ENCODE measurements around the gene TSHZ2. TPM values are rescaled to one million over a fixed set of nuclear protein-coding genes. Genes with fewer than 3 reads are reported as not detected.

Gene TSHZ2
- polyA plus RNA-seq (ENCODE audit: insufficient read depth in 1 of 5, insufficient read length in 5 of 5, low replicate concordance in 1 of 5), result 10 to 100 TPM in 4 of 5 donors, 1 to 10 TPM in 1; 9.5 to 15.8 (median 15.1) TPM
- long read RNA-seq, donor 1, transcript TSHZ2-205 (1 exons, 670 nt), result major isoform, 8 of 25 reads
- long read RNA-seq, donor 1, partial matches to known transcripts, result 17 of 25 reads
- long read RNA-seq, donor 1, other reads (novel, unspliced or antisense), result 0 of 25 reads
- long read RNA-seq, donor 2, partial matches to known transcripts, result 5 of 9 reads
- long read RNA-seq, donor 2, other reads (novel, unspliced or antisense), result 0 of 9 reads
- long read RNA-seq, donor 3, partial matches to known transcripts, result 0 of 4 reads
- long read RNA-seq, donor 3, other reads (novel, unspliced or antisense), result 0 of 4 reads
- long read RNA-seq, donor 4, partial matches to known transcripts, result 0 of 4 reads
- long read RNA-seq, donor 4, other reads (novel, unspliced or antisense), result 0 of 4 reads
- long read RNA-seq, donor 5, transcript TSHZ2-205 (1 exons, 670 nt), result major isoform, 6 of 6 reads
- long read RNA-seq, donor 5, partial matches to known transcripts, result 0 of 6 reads
- long read RNA-seq, donor 5, other reads (novel, unspliced or antisense), result 0 of 6 reads
- long read RNA-seq, donor 6, transcript TSHZ2-205 (1 exons, 670 nt), result major isoform, 11 of 11 reads
- long read RNA-seq, donor 6, partial matches to known transcripts, result 0 of 11 reads
- long read RNA-seq, donor 6, other reads (novel, unspliced or antisense), result 0 of 11 reads
- long read RNA-seq, donor 7, partial matches to known transcripts, result 12 of 15 reads
- long read RNA-seq, donor 7, other reads (novel, unspliced or antisense), result 0 of 15 reads
- long read RNA-seq, donor 8, partial matches to known transcripts, result 0 of 2 reads
- long read RNA-seq, donor 8, other reads (novel, unspliced or antisense), result 0 of 2 reads

- DNase-seq, result peak; percentile 68 to 70
Measured at GRCh38 chr20:52972190-52972937, at the start of gene TSHZ2. Gene TSHZ2 (plus strand): TSS chr20:52972358. CDS start chr20:52973294, 936 bp downstream.

DNA sequence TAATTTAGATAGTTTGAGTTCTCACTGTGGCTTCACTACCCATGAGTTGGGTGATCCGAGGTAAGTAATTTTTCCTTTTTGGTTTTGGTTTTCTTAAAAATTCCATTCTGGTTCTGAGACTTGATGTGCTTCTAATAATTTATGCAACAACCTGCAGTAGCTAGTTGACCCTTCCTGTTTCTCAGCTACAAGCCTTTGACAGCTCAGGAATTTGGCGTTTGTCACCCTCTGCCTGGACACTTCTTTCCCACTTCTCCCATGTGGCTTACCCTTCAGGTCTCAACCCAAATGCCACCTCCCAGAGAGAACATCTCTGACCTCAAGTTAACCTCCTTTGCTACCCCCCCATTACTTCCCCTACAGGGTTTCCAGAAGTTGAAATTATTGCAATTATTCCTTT lies 49.7 kb upstream of the TSHZ2 start:
- no peak for DNase-seq

DNA sequence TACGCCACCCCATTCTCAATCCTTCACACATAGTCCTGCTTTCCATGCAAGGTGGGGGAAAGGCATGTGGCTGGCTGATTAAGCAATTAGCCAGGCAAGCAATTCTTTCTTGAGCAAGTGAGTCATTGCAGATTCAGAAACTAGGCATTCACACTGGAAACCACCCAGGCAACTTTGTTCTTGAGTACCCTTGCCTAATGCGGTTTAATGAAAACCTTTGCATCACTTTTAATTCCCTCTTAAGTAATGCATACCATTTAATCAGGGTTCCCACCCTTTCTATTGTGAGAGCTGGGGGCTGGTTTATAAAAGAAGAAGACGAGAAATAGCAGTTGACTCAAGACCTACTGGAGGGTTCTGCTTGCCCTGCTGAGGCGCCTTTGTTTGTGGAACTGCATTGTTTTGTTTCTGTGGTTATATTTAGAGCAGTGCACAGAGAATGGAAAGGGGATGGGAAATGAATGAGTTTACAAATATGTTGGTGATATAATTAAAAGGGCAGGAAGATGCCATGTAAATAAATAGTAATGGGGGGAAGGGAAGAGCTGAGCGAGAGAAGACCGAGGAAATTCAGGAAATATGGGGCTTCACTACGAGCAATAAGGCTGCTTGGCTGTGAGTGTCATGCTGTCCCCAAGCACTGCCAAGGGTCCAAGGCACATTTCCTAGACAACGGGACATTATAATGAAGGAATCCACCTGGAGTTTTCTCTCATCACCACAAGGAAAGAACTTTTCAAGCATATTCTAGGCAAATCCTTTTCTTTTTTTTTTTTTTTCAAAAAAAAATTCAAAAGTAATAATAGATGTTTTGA lies 48.8 kb upstream of the TSHZ2 start:
- no peak for DNase-seq

DNA sequence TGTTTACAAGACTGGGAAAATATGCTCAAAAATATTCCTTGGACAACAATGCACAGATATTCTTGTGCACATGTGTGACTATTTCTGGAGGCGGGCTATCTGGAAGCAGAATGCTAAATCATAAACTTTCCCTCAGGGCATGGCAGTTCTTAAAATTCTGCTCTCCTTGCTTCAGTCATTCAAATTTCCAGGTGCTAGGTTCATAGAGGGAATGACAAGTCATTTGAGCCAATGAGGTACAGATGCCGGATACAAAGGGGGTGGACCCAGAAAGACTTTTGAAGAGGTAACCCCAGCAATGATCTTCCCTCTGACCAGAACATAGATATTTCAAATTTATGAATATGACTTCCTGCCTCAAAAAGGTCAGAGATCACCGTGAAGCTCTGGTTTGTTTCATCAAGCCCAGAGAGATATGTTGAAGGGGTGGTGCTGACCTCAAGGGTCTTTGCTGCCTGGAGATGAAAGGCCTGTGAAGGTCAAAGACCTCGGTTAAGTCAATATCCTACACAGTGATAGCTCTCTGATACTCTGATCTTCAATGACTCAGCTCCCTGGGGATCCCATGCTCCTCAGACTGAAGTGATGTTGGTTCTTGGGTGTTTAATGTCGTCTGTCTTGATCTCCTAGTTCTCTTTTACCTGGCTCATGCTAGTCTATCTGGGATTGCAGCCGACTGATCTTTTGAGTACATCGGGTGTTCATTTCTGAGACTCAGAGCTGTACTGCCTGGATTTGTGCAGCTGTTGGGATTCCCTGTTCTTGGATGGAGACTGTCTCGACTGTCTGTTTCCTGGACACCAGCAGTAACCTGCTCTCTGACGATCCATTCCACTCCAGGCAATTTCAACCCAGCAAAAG lies 47.5 kb upstream of the TSHZ2 start:
- no peak for DNase-seq

DNA sequence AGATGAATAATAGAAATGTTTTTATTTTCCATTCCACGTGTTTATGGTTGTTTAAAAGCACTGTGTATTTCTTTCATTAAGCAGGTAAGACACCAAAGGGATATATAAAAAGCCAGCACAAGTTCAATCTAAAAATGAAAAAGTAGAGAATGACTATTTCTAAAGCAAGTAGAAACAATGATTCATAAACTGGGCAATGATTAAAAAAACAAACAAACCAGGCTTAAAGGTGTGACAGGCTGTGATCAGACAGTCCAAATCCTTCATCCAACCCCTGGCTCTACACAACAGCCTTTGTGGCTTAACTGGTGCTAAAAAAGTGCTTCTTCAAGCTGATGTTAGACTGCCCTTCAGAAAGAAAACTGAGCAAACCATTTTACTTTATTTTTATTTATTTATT lies 45.7 kb upstream of the TSHZ2 start:
- DNase-seq, result no peak

DNA sequence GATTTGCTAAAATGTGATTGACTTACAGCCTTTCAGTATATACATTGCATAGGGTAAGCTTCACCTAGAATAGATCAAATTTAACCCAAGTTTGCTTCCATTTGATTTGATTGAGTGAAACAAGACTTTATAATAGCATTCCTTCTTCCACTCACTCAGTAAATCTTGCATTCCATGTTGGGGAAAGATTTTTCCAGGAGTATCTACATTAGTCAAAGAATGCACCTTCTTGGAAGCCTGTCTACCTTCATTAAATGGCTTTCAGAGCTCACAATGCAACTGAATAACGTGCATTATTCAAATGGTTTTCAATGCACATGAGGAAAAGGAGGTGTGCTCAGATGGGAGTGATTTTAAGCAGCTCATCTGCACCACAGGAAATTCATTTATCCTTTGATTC lies 38.3 kb upstream of the TSHZ2 start:
- no peak for DNase-seq

GRCh38 chr20:52936351-52937340 lies 35.5 kb upstream of the TSHZ2 start:
- no peak for DNase-seq

GRCh38 chr20:52937591-52938100 lies 34.5 kb upstream of the TSHZ2 start:
- DNase-seq, result no peak

GRCh38 chr20:52939141-52939540 lies 33.0 kb upstream of the TSHZ2 start:
- no peak for DNase-seq

GRCh38 chr20:52941808-52942207 lies 30.4 kb upstream of the TSHZ2 start:
- DNase-seq, result peak; percentile 55 to 72

- DNase-seq, result no peak
Measured at GRCh38 chr20:52943185-52943841, 28.8 kb upstream of the TSHZ2 start.

GRCh38 chr20:52945268-52945667 lies 26.9 kb upstream of the TSHZ2 start:
- no peak for DNase-seq

DNA sequence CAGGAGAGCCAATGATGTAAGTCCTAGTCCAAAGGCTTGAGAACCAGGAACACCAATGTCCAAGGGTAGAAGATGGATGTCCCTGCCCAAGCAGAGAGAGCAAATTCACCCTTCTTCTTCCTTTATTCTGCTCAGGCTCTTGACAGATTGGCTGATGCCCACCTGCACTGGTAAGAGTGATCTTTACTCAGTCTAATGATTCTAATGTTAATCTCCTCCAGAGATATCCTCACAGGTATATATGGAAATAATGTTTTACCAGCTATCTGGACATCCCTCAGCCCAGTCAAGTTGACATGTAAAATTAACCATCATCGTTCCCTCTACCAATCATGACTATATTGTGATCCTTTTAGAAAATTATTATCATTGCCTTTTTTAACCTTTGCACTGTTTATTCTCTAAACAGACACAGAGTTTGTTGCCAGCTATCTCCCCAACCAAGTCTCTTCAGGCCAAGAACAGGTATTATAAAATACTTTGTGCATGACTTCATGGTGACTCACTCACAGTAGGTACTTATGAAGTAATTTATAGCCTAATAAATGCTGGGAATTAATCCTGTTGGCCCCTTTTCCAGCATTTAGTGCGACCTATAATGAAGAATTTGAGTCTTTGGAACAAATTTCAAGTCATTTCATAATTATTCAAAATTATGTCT lies 26.2 kb upstream of the TSHZ2 start:
- DNase-seq, result no peak

GRCh38 chr20:52948491-52948890 lies 23.7 kb upstream of the TSHZ2 start:
- no peak for DNase-seq

- DNase-seq, result no peak
Measured at GRCh38 chr20:52953020-52953419, 19.1 kb upstream of the TSHZ2 start.

- no peak for DNase-seq
Measured at GRCh38 chr20:52954849-52955248, 17.3 kb upstream of the TSHZ2 start.

GRCh38 chr20:52958211-52958610 lies 13.9 kb upstream of the TSHZ2 start:
- DNase-seq, result no peak
